SH-SY5Y (cell line): ENCODE data around the gene VAV2.

Source experiments
- GATA2 ChIP-seq: IDR thresholded peaks from 2 replicates; pipeline ENCODE4 v1.6.1; 2011; ENCODE audit warnings: mild to moderate bottlenecking, low read depth, low read length
- GATA3 ChIP-seq: IDR thresholded peaks from 2 replicates; pipeline ENCODE4 v1.6.1; 2011; ENCODE audit warnings: low read depth, mild to moderate bottlenecking, low read length, moderate library complexity

The VAV2 gene

GRCh38 chr9:133918111-133918813 lies 73.9 kb downstream of the VAV2 start:
- TF ChIP-seq GATA3 (no peak), GATA2 (no peak)

GRCh38 chr9:133917375-133917774 lies 74.7 kb downstream of the VAV2 start:
- no peak for TF ChIP-seq GATA3
- no peak for TF ChIP-seq GATA2

- TF ChIP-seq GATA3 (no peak), GATA2 (no peak)
These were observed 76.0 kb downstream of the VAV2 start for GRCh38 chr9:133916159-133916541.

- no peak for TF ChIP-seq GATA3
- TF ChIP-seq GATA2, result no peak
These were observed 76.5 kb downstream of the VAV2 start for GRCh38 chr9:133915534-133916158.

GRCh38 chr9:133914442-133915342 lies 77.4 kb downstream of the VAV2 start:
- TF ChIP-seq GATA3, result no peak
- TF ChIP-seq GATA2, result no peak

- TF ChIP-seq GATA2, result no peak
- no peak for TF ChIP-seq GATA3
These were observed 78.4 kb downstream of the VAV2 start for GRCh38 chr9:133913571-133914369.

GRCh38 chr9:133910855-133911514 lies 81.1 kb downstream of the VAV2 start:
- TF ChIP-seq GATA3, result no peak
- TF ChIP-seq GATA2, result no peak

- TF ChIP-seq GATA3 (no peak), GATA2 (no peak)
These were observed 84.9 kb downstream of the VAV2 start for GRCh38 chr9:133906932-133907910.

GRCh38 chr9:133906218-133906617 lies 85.9 kb downstream of the VAV2 start:
- TF ChIP-seq GATA2, result no peak
- TF ChIP-seq GATA3, result no peak

- TF ChIP-seq GATA2 (no peak), GATA3 (no peak)
These were observed 86.6 kb downstream of the VAV2 start for GRCh38 chr9:133905493-133905892.

GRCh38 chr9:133904346-133905090 lies 87.6 kb downstream of the VAV2 start:
- TF ChIP-seq GATA3, result no peak
- no peak for TF ChIP-seq GATA2
